BLaER1 (cell line): ENCODE data around the gene CATSPERZ.
"Not testable (repeated sequence)": the region's sequence is repeated elsewhere in the genome, so short reads cannot be mapped to it uniquely, and the experiment has no call there.

Experiments used
- H3K27ac ChIP-seq: shearing (Covaris generic); formaldehyde crosslinking; 2 replicates; pipeline ENCODE4 v1.8.1; 2022
- H3K27me3 ChIP-seq: shearing (Covaris generic); formaldehyde crosslinking; 2 replicates; pipeline ENCODE4 v1.8.1; 2022
- H3K36me3 ChIP-seq: shearing (Covaris generic); formaldehyde crosslinking; 2 replicates; pipeline ENCODE4 v1.8.1; 2022
- H3K4me1 ChIP-seq: shearing (Covaris generic); formaldehyde crosslinking; 2 replicates; pipeline ENCODE4 v1.8.1; 2022
- H3K4me2 ChIP-seq: shearing (Covaris generic); formaldehyde crosslinking; 2 replicates; pipeline ENCODE4 v1.8.1; 2022
- H3K4me3 ChIP-seq: shearing (Covaris generic); formaldehyde crosslinking; 2 replicates; pipeline ENCODE4 v1.8.1; 2022
- H3K9ac ChIP-seq: shearing (Covaris generic); formaldehyde crosslinking; 2 replicates; pipeline ENCODE4 v1.8.1; 2022
- H3K9me3 ChIP-seq: shearing (Covaris generic); formaldehyde crosslinking; 2 replicates; pipeline ENCODE4 v1.8.1; 2022
- H4K20me1 ChIP-seq: shearing (Covaris generic); formaldehyde crosslinking; 2 replicates; pipeline ENCODE4 v1.8.1; 2022
- Cebpa-rat ChIP-seq: shearing (Covaris generic); IDR thresholded peaks from 2 replicates; pipeline ENCODE4 v1.8.1; 2022

CATSPERZ gene

GRCh38 chr11:64318766-64319761, 18.9 kb downstream of the CATSPERZ start:
- Histone ChIP-seq H3K9me3 (no peaks in the 10 kb centered on the region), H3K4me2 (peak overlapping the region; percentile 97), H3K36me3 (peaks cover 56% of the 10 kb centered on the region), H3K4me1 (peaks cover 45% of the 10 kb centered on the region), H3K9ac (peak overlapping the region; percentile 84; the same call in 1 of the 2 replicates), H3K27ac (peak overlapping the region; percentile 95), H3K4me3 (peak overlapping the region; percentile 95), H4K20me1 (peaks cover 18% of the 10 kb centered on the region; the same call in 1 of the 2 replicates), H3K27me3 (no peaks in the 10 kb centered on the region)
- TF ChIP-seq Cebpa-rat, result 0 out of 2 replicates have a peak, but pooled peaks have one; percentile 21

- Histone ChIP-seq H3K9ac (no peak overlapping the region), H3K4me3 (no peak overlapping the region), H3K27ac (no peak overlapping the region), H3K9me3 (no peaks in the 10 kb centered on the region), H3K36me3 (peaks cover 41% of the 10 kb centered on the region), H3K27me3 (no peaks in the 10 kb centered on the region), H4K20me1 (peaks cover 11% of the 10 kb centered on the region; the same call in 1 of the 2 replicates), H3K4me2 (no peak overlapping the region), H3K4me1 (peaks cover 45% of the 10 kb centered on the region)
- no peak for TF ChIP-seq Cebpa-rat
These were observed 20.4 kb downstream of the CATSPERZ start for GRCh38 chr11:64320556-64320955.

- Histone ChIP-seq H3K4me3 (no peak overlapping the region), H4K20me1 (peaks cover 9% of the 10 kb centered on the region; the same call in 1 of the 2 replicates), H3K27ac (no peak overlapping the region), H3K27me3 (no peaks in the 10 kb centered on the region), H3K9ac (no peak overlapping the region), H3K9me3 (no peaks in the 10 kb centered on the region), H3K36me3 (peaks cover 36% of the 10 kb centered on the region), H3K4me2 (no peak overlapping the region), H3K4me1 (peaks cover 42% of the 10 kb centered on the region)
- no peak for TF ChIP-seq Cebpa-rat
These were observed 20.9 kb downstream of the CATSPERZ start for GRCh38 chr11:64321026-64321425.

- H3K9me3 ChIP-seq, result no peaks in the 10 kb centered on the region
- H3K4me1 ChIP-seq, result peaks cover 37% of the 10 kb centered on the region
- H3K9ac ChIP-seq, result no peak overlapping the region
- H3K27me3 ChIP-seq, result no peaks in the 10 kb centered on the region
- no peak for TF ChIP-seq Cebpa-rat
- H3K36me3 ChIP-seq, result peaks cover 32% of the 10 kb centered on the region
- H4K20me1 ChIP-seq, result peaks cover 4% of the 10 kb centered on the region; the same call in 1 of the 2 replicates
- no peak overlapping the region for H3K27ac ChIP-seq
- H3K4me3 ChIP-seq, result no peak overlapping the region
- H3K4me2 ChIP-seq, result no peak overlapping the region
These were observed 21.4 kb downstream of the CATSPERZ start for GRCh38 chr11:64321533-64321932.

- Histone ChIP-seq H3K27ac (0 out of 2 replicates have a peak overlapping the region, but pooled peaks have one; percentile 9), H3K9ac (0 out of 2 replicates have a peak overlapping the region, but pooled peaks have one; percentile 22), H3K4me3 (no peak overlapping the region), H3K36me3 (peaks cover 32% of the 10 kb centered on the region), H4K20me1 (no peaks in the 10 kb centered on the region), H3K4me2 (peak overlapping the region; percentile 39), H3K9me3 (no peaks in the 10 kb centered on the region), H3K27me3 (no peaks in the 10 kb centered on the region), H3K4me1 (peaks cover 35% of the 10 kb centered on the region)
- no peak for TF ChIP-seq Cebpa-rat
These were observed 22.7 kb downstream of the CATSPERZ start for GRCh38 chr11:64322925-64323260.

- TF ChIP-seq Cebpa-rat, result no peak
- 0 out of 2 replicates have a peak overlapping the region, but pooled peaks have one; percentile 22 for H3K9ac ChIP-seq
- H3K27ac ChIP-seq, result peak overlapping the region; percentile 46; the same call in 1 of the 2 replicates
- H3K4me3 ChIP-seq, result no peak overlapping the region
- no peaks in the 10 kb centered on the region for H3K27me3 ChIP-seq
- H3K36me3 ChIP-seq, result peaks cover 32% of the 10 kb centered on the region
- H4K20me1 ChIP-seq, result no peaks in the 10 kb centered on the region
- H3K4me1 ChIP-seq, result peaks cover 35% of the 10 kb centered on the region
- no peaks in the 10 kb centered on the region for H3K9me3 ChIP-seq
- H3K4me2 ChIP-seq, result peak overlapping the region; percentile 39
These were observed 23.2 kb downstream of the CATSPERZ start for GRCh38 chr11:64323373-64323772.

GRCh38 chr11:64323984-64324383, 23.8 kb downstream of the CATSPERZ start:
- not testable (repeated sequence) for H3K9me3 ChIP-seq, H3K4me3 ChIP-seq, H3K9ac ChIP-seq, H3K27ac ChIP-seq, H4K20me1 ChIP-seq, H3K4me2 ChIP-seq, H3K27me3 ChIP-seq
- peaks cover 32% of the 10 kb centered on the region for H3K4me1 ChIP-seq
- peaks cover 32% of the 10 kb centered on the region for H3K36me3 ChIP-seq

- no peaks in the 10 kb centered on the region for H3K9me3 ChIP-seq
- no peak overlapping the region for H3K4me3 ChIP-seq
- H3K27ac ChIP-seq, result no peak overlapping the region
- no peak for TF ChIP-seq Cebpa-rat
- no peaks in the 10 kb centered on the region for H4K20me1 ChIP-seq
- H3K27me3 ChIP-seq, result no peaks in the 10 kb centered on the region
- H3K9ac ChIP-seq, result no peak overlapping the region
- peaks cover 32% of the 10 kb centered on the region for H3K36me3 ChIP-seq
- peaks cover 23% of the 10 kb centered on the region for H3K4me1 ChIP-seq
- no peak overlapping the region for H3K4me2 ChIP-seq
These were observed 24.7 kb downstream of the CATSPERZ start for GRCh38 chr11:64324692-64325469.

GRCh38 chr11:64327375-64327774, 27.2 kb downstream of the CATSPERZ start:
- Histone ChIP-seq H3K36me3 (peaks cover 8% of the 10 kb centered on the region; the same call in 1 of the 2 replicates), H3K9me3 (no peaks in the 10 kb centered on the region), H3K4me3 (no peak overlapping the region), H4K20me1 (no peaks in the 10 kb centered on the region), H3K4me1 (peaks cover 30% of the 10 kb centered on the region), H3K9ac (no peak overlapping the region), H3K27ac (no peak overlapping the region), H3K4me2 (no peak overlapping the region), H3K27me3 (no peaks in the 10 kb centered on the region)
- TF ChIP-seq Cebpa-rat, result no peak
